ENCODE results near the gene SRF.

GRCh38 chr6:43207286-43207685 is 36.2 kb downstream of the SRF start:
- TF ChIP-seq ETV6 (CRISPR knock-in tag; IDR thresholded peaks at IDR 0.05) (no peak), ZNF281 (CRISPR knock-in tag; IDR thresholded peaks at IDR 0.05) (no peak), AFF4 (CRISPR knock-in tag; IDR thresholded peaks at IDR 0.05; ENCODE audit: borderline replicate concordance) (no peak), SP1 (CRISPR knock-in tag; conservative IDR thresholded peaks at IDR 0.05) (no peak)
- TF ChIP-seq, protein P1, sequence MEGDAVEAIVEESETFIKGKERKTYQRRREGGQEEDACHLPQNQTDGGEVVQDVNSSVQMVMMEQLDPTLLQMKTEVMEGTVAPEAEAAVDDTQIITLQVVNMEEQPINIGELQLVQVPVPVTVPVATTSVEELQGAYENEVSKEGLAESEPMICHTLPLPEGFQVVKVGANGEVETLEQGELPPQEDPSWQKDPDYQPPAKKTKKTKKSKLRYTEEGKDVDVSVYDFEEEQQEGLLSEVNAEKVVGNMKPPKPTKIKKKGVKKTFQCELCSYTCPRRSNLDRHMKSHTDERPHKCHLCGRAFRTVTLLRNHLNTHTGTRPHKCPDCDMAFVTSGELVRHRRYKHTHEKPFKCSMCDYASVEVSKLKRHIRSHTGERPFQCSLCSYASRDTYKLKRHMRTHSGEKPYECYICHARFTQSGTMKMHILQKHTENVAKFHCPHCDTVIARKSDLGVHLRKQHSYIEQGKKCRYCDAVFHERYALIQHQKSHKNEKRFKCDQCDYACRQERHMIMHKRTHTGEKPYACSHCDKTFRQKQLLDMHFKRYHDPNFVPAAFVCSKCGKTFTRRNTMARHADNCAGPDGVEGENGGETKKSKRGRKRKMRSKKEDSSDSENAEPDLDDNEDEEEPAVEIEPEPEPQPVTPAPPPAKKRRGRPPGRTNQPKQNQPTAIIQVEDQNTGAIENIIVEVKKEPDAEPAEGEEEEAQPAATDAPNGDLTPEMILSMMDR (IDR thresholded peaks at IDR 0.05) = no peak

Data from WTC11 (cell line).